ENCODE measurements around the gene VTN.

DNA sequence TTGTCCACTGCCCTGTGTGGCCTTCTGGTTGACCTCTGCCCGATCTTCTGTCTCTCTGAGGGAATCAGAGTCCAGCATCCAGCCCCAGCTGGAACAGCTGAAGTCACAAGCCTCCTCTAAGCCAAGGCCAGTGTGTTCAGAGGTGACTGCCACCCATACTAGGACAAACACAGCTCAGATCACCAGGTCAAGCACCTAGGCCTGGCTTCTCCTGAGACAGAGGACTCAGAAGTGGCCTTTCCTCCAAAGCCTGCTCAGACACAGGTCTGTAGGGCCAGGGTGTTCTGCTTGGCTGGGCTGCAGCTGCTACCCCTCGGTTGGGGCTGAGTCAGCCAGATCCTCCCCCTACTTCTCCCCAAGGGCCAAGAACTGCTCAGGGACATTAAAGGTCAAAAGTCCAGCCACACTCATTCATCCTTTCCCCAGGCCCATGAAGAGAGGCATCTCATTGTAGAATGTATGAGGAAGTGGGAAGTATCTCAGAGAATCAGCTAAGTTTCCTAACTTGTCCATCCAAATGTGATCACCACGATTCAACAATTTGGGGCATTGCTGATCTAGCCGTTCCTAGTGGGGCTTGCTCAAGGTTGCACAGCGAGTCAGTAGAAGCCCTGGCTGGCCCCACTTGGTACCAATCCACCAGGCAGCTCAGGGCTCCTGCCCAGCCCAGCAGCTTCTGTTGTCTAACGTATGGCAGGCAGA is 28.3 kb upstream of the VTN start:
- TF ChIP-seq CTCF (IDR thresholded peaks at IDR 0.05; ENCODE audit: insufficient read depth, low read depth, low read length) (no peak), EZH2 (IDR thresholded peaks at IDR 0.05; ENCODE audit: insufficient read depth, low read length) (no peak)
